Prostate gland (tissue), 2 donors: ENCODE results near the gene ERI3. TPM values are rescaled to one million over a fixed set of nuclear protein-coding genes. Genes with fewer than 3 reads are reported as not detected.

Experiments used
- DNase-seq: peaks from one replicate; pipeline ENCODE4 v3.0.0-alpha.2; 2019; ENCODE audit warnings: low spot score
- H3K27ac ChIP-seq, 2 donors: fragments of 200-600 bp; sonication (generic); 2 replicates each; pipeline ENCODE4 v1.5.1; 2017 to 2019
- H3K27me3 ChIP-seq: fragments of 200-600 bp; sonication (generic); replicated peaks from 2 replicates; pipeline ENCODE4 v1.5.1; 2019; ENCODE audit not compliant: insufficient read depth
- H3K36me3 ChIP-seq, 2 donors: fragments of 200-600 bp; sonication (generic); 1 replicate in 1 of 2; 2 replicates in 1 of 2; pipeline versions ENCODE4 v1.5.1 to v1.8.1; 2017 to 2019
- H3K4me1 ChIP-seq: fragments of 200-600 bp; sonication (generic); replicated peaks from 2 replicates; pipeline ENCODE4 v1.5.1; 2019
- H3K4me3 ChIP-seq, 2 donors: fragments of 200-600 bp; sonication (generic); 2 replicates each; pipeline ENCODE4 v1.5.1; 2017 to 2019
- H3K9me3 ChIP-seq: fragments of 200-600 bp; sonication (generic); 2 replicates; pipeline ENCODE4 v1.5.1; 2017
- POLR2A ChIP-seq: fragments of 450-650 bp; IDR thresholded peaks from one replicate; pipeline ENCODE4 v1.6.1; 2016; ENCODE audit warnings: antibody characterized with exemption, mild to moderate bottlenecking
- POLR2AphosphoS5 ChIP-seq: sonication (generic); formaldehyde crosslinking; IDR thresholded peaks from one replicate; pipeline ENCODE4 v1.6.1; 2017; ENCODE audit warnings: antibody characterized with exemption
- WGBS: methylation state at CpG from one replicate; pipeline ENCODE4 v1.1.5; 2018; 5-methylcytosine and 5-hydroxymethylcytosine counted together
- intact Hi-C: fragments of 100-400 bp; cut with DNase I; formaldehyde crosslinking; loops from one replicate; pipeline ENCODE4 v1.14.2; 2022
- total RNA-seq, 2 donors: library from RNA; depleted of rRNA; stranded (reverse); fragments of >200 nt; gene quantifications; one replicate each; pipeline ENCODE4 v1.1.0, GENCODE V29; 2016
- TF ChIP-seq, protein P1 (sequence below), 4 experiments: fragments of 200-600 bp in 2 of 4; fragments of 450-650 bp in 2 of 4; sonication (generic) in 2 of 4; IDR thresholded peaks; 1 replicate in 3 of 4; 2 replicates in 1 of 4; pipeline ENCODE4 v1.5.1; 2016 to 2019; ENCODE audit warnings: antibody characterized with exemption in 4 of 4, mild to moderate bottlenecking in 2 of 4, moderate library complexity in 2 of 4

ERI3 gene
- total RNA-seq, 2 donors from 2014 or later: 84.0 to 114 TPM

DNA sequence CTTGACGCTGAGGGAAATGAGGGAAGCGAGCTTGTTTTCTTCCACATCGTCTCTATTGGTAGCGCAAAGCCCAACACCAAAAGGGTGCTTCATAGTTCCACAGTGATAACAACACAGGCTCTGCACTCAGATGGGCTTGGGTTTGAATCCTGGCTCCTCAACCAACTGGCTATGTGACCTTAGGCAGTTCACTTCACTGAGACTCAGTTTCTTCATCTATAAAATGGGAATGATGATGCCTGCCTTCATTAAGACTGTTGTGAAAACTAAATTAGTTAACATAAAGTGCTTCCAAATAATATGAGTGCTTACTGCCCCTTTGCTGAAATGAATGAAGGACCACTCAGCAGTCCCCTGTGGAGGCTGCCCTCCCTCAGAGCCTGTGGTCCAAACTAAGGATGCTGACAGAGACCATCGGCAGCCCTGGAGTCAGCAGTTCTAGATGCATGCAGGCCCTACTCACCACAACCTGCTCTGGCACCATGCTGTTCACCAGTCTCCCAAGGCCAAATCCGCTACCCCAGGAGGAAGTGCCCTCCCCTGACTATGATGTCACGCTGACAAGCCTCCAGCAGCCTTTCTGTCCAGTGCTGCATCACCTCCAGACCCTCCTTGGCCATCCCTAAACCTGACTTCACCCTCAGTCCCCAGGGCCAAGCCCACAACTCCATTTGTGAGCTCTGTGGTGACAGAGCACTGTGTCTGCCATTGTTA is 111.1 kb downstream of the ERI3 start:
- intact Hi-C loops: no loop called here
- 91% methylated on average over 7 of the region's 7 CpGs for WGBS
- Histone ChIP-seq H3K27ac (no peak overlapping the region), H3K36me3 (no peaks in the 10 kb centered on the region), H3K4me3 (no peak overlapping the region), H3K9me3 (no peaks in the 10 kb centered on the region), H3K27me3 (no peaks in the 10 kb centered on the region), H3K4me1 (peaks cover 2% of the 10 kb centered on the region)
- no peak for DNase-seq
- TF ChIP-seq, protein P1, sequence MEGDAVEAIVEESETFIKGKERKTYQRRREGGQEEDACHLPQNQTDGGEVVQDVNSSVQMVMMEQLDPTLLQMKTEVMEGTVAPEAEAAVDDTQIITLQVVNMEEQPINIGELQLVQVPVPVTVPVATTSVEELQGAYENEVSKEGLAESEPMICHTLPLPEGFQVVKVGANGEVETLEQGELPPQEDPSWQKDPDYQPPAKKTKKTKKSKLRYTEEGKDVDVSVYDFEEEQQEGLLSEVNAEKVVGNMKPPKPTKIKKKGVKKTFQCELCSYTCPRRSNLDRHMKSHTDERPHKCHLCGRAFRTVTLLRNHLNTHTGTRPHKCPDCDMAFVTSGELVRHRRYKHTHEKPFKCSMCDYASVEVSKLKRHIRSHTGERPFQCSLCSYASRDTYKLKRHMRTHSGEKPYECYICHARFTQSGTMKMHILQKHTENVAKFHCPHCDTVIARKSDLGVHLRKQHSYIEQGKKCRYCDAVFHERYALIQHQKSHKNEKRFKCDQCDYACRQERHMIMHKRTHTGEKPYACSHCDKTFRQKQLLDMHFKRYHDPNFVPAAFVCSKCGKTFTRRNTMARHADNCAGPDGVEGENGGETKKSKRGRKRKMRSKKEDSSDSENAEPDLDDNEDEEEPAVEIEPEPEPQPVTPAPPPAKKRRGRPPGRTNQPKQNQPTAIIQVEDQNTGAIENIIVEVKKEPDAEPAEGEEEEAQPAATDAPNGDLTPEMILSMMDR (IDR thresholded peaks at IDR 0.05): no peak
- TF ChIP-seq POLR2AphosphoS5 (no peak), POLR2A (no peak)

DNA sequence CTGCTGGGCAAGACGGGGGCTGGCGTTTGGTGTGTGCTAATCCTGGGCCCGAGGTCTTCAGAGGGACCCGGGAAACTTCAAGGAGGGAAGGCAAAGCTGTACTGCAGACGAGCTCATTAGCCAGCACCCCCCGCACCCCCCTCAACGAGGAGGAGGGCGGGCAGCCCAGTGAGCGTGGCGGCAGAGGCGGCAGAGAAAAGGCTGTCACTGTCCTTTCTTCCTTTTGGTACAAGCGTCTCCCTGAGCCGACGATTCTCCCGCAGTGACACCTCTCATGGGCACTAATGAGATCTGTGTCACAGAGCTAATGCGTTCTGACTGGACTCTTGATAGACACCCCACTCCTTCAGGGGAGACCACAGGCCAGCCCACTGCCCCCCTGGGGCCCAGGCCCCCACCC is 112.3 kb downstream of the ERI3 start:
- no peak for TF ChIP-seq POLR2A
- no peak for TF ChIP-seq POLR2AphosphoS5
- TF ChIP-seq, protein P1 (IDR thresholded peaks at IDR 0.05): no peak
- Histone ChIP-seq H3K27me3 (no peaks in the 10 kb centered on the region), H3K36me3 (no peaks in the 10 kb centered on the region), H3K9me3 (no peaks in the 10 kb centered on the region), H3K4me3 (no peak overlapping the region), H3K27ac (no peak overlapping the region), H3K4me1 (peaks cover 6% of the 10 kb centered on the region)
- DNase-seq: no peak
- whole genome bisulfite sequencing: 79% methylated on average over 16 of the region's 16 CpGs
- intact Hi-C loops: no loop called here

DNA sequence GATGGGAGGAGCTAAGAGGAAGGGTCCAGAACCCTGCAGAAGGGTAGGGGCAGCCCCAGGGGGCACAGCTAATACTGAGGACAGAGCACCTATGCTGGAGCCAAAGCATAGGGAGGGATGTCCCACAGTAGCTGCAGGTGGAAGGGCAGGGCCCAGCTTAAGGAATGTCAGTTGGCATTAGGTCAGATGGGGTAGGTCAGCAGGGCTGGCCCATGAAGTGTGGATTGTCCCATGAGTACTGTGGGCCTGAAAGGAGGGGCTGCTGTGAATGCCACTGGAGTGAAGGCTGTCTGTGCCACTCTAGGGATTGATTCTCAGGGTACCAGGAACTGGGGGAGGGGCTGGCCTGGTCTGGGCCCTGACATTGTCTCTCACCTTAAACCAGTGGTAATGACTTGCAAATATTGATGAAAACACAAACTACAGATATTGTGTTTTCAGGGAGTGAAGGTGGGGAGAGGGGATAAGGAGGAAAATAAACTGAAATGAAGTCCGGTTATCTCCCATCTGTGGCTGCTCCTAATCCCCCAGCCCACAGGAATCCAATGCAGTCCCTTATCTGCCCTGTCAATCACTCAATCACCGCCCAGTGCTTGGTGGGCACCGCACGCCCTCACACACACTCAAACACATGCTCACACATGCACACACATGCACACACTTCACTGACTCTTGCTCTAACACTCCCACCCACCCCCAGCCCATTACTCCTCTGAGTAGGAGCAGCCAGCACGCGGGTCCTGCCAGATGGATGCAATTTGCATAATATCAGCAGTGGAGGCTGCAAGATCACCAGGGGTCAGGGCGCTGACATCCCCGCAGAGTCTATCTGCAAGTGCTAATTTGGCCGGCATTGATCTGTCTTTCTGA is 114.0 kb downstream of the ERI3 start:
- intact Hi-C loops: no loop called here
- TF ChIP-seq, protein P1 (IDR thresholded peaks at IDR 0.05): no peak
- TF ChIP-seq POLR2A (no peak), POLR2AphosphoS5 (no peak)
- Histone ChIP-seq H3K4me1 (peaks cover 6% of the 10 kb centered on the region), H3K36me3 (no peaks in the 10 kb centered on the region), H3K4me3 (no peak overlapping the region), H3K27ac (peak overlapping the region; percentile 24 to 71), H3K27me3 (no peaks in the 10 kb centered on the region), H3K9me3 (no peaks in the 10 kb centered on the region)
- DNase-seq: no peak
- WGBS: 72% methylated on average over 9 of the region's 9 CpGs

DNA sequence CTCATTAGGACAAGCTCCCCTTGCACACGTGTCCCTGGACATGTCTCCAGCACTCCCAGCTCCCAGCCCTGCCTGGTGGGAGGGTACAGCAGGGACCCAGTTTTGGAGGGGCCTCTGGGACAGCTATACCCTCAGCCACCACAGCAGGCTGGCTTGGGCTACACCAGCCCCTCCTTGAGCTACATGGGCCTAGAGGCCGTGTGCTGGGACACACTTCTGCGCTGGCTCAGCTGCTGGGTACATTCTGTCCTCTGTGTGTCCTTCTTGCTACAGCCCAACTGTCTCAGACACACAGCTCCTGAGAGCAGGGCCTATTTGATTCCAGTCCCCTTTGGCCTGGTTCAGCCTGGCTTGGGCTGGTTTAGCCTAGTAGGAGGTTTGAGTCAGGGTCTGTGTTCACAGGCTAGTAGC is 115.1 kb downstream of the ERI3 start:
- 50% methylated on average over 3 of the region's 3 CpGs for WGBS
- H3K4me1 ChIP-seq: peaks cover 6% of the 10 kb centered on the region
- H3K4me3 ChIP-seq: no peak overlapping the region
- DNase-seq: no peak
- peak; percentile 44 for TF ChIP-seq POLR2AphosphoS5
- TF ChIP-seq, protein P1 (IDR thresholded peaks at IDR 0.05): no peak
- H3K27me3 ChIP-seq: no peaks in the 10 kb centered on the region
- intact Hi-C loops: no loop called here
- H3K36me3 ChIP-seq: no peaks in the 10 kb centered on the region
- H3K9me3 ChIP-seq: no peaks in the 10 kb centered on the region
- peak overlapping the region; percentile 24 to 71 for H3K27ac ChIP-seq
